Small intestine (tissue), 7 donors: ENCODE measurements around the gene TBCC. TPM values are rescaled to one million over a fixed set of nuclear protein-coding genes. Genes with fewer than 3 reads are reported as not detected.
A peak's percentile ranks its signal among the peaks of the same experiment; 100 is the strongest.

Experiments used
- DNase-seq, 2 donors: peaks; one replicate each; pipeline versions ENCODE4 v3.0.0 to v3.0.0-alpha.2; 2013
- FAIRE-seq: peaks from 2 replicates; lab custom pipeline; 2012; peaks lifted over from hg19 to GRCh38; lab: Jason Lieb, UNC
- H3K27ac ChIP-seq, 3 donors: one replicate each; pipeline ENCODE4 v1.5.1; 2013; ENCODE audit warnings: low read length in 2 of 3, mild to moderate bottlenecking in 2 of 3, control low read depth in 1 of 3, inconsistent platforms in 1 of 3, low read depth in 1 of 3, moderate library complexity in 1 of 3
- H3K27me3 ChIP-seq, 3 donors: one replicate each; pipeline ENCODE4 v1.6.1; 2013; ENCODE audit warnings: low read length in 3 of 3, inconsistent platforms in 1 of 3; ENCODE audit not compliant: control insufficient read depth in 3 of 3, insufficient read depth in 3 of 3
- H3K36me3 ChIP-seq, 3 donors: one replicate each; pipeline ENCODE4 v1.6.1; 2013; ENCODE audit warnings: low read length in 3 of 3, inconsistent platforms in 1 of 3, low read depth in 1 of 3, mild to moderate bottlenecking in 1 of 3, moderate library complexity in 1 of 3; ENCODE audit not compliant: control insufficient read depth in 3 of 3, insufficient read depth in 2 of 3
- H3K4me1 ChIP-seq, 3 donors: one replicate each; pipeline ENCODE4 v1.6.1; 2013; ENCODE audit warnings: low read length in 2 of 3, inconsistent platforms in 1 of 3, low read depth in 1 of 3, mild to moderate bottlenecking in 1 of 3, moderate library complexity in 1 of 3; ENCODE audit not compliant: control insufficient read depth in 3 of 3, insufficient read depth in 2 of 3
- H3K4me3 ChIP-seq, 3 donors: one replicate each; pipeline ENCODE4 v1.5.1; 2013; ENCODE audit warnings: low read length in 3 of 3, control low read depth in 1 of 3, inconsistent platforms in 1 of 3, low read depth in 1 of 3, mild to moderate bottlenecking in 1 of 3, moderate library complexity in 1 of 3
- H3K9me3 ChIP-seq, 2 donors: one replicate each; pipeline ENCODE4 v1.6.1; 2013; ENCODE audit warnings: low read depth in 1 of 2, low read length in 1 of 2; ENCODE audit not compliant: control insufficient read depth in 2 of 2, insufficient read depth in 1 of 2
- WGBS, 3 donors: extraction: QIAGEN DNeasy Blood & Tissue Kit; methylation state at CpG; one replicate each; pipeline ENCODE4 v1.1.7; 2013; 5-methylcytosine and 5-hydroxymethylcytosine counted together
- polyA plus RNA-seq, 4 donors: library from polyadenylated mRNA; stranded (reverse) in 3 of 4; unstranded in 1 of 4; fragments of 200-250 nt in 3 of 4; fragments of 120-200 nt in 1 of 4; gene quantifications; one replicate each; pipeline versions ENCODE4 v1.2.1 to v1.2.3, GENCODE V29; 2013
- donor health status: healthy with polysubstance abuse.
- donor health status: control.
- donor health status: control.
- donor health status: Bipolar disorder and iron deficiency.
- donor health status: healthy.

Gene TBCC
- polyA plus RNA-seq, 4 donors: 23.8 to 30.0 (median 26.9) TPM

GRCh38 chr6:42766163-42766670, 20.3 kb upstream of the TBCC start:
- Histone ChIP-seq H3K4me1 (peaks cover 0 to 10% (median 2%) of the 10 kb centered on the region in 3 donors), H3K36me3 (peaks cover 0 to 8% (median 0%) of the 10 kb centered on the region in 3 donors), H3K9me3 (no peaks in the 10 kb centered on the region), H3K4me3 (no peak overlapping the region), H3K27me3 (no peaks in the 10 kb centered on the region), H3K27ac (no peak overlapping the region)
- FAIRE-seq: no peak
- 92 to 96% (median 93%) methylated on average over 5 of the region's 5 CpGs for WGBS, 3 donors
- DNase-seq: no peak

GRCh38 chr6:42764911-42765648, 19.2 kb upstream of the TBCC start:
- peaks cover 0 to 4% (median 2%) of the 10 kb centered on the region in 3 donors for H3K4me1 ChIP-seq
- no peaks in the 10 kb centered on the region for H3K27me3 ChIP-seq
- H3K4me3 ChIP-seq: no peak overlapping the region
- H3K27ac ChIP-seq: no peak overlapping the region
- no peaks in the 10 kb centered on the region for H3K9me3 ChIP-seq
- peaks cover 0 to 8% (median 0%) of the 10 kb centered on the region in 3 donors for H3K36me3 ChIP-seq
- DNase-seq (no peak), FAIRE-seq (no peak)
- 85 to 90% (median 89%) methylated on average over 9 of the region's 9 CpGs for WGBS, 3 donors

GRCh38 chr6:42762950-42763349, 17.0 kb upstream of the TBCC start:
- Histone ChIP-seq H3K4me3 (no peak overlapping the region), H3K27me3 (no peaks in the 10 kb centered on the region), H3K9me3 (no peaks in the 10 kb centered on the region), H3K36me3 (peaks cover 0 to 8% (median 0%) of the 10 kb centered on the region in 3 donors), H3K27ac (peak overlapping the region in 1 of 3 donors; percentile 47), H3K4me1 (peaks cover 0 to 4% (median 2%) of the 10 kb centered on the region in 3 donors)
- FAIRE-seq (no peak), DNase-seq (peak; percentile 45 to 69)
- 26 to 65% (median 39%) methylated on average over 3 of the region's 3 CpGs for WGBS, 3 donors

GRCh38 chr6:42762426-42762859, 16.5 kb upstream of the TBCC start:
- WGBS, 3 donors: 52 to 84% (median 68%) methylated on average over 3 of the region's 3 CpGs
- peaks cover 0 to 4% (median 2%) of the 10 kb centered on the region in 3 donors for H3K4me1 ChIP-seq
- no peaks in the 10 kb centered on the region for H3K9me3 ChIP-seq
- FAIRE-seq (no peak), DNase-seq (peak; percentile 74 to 84)
- H3K4me3 ChIP-seq: no peak overlapping the region
- no peaks in the 10 kb centered on the region for H3K27me3 ChIP-seq
- H3K36me3 ChIP-seq: peaks cover 0 to 6% (median 0%) of the 10 kb centered on the region in 3 donors
- H3K27ac ChIP-seq: peak overlapping the region in 2 of 3 donors; percentile 47 to 58

GRCh38 chr6:42761287-42762067, 15.6 kb upstream of the TBCC start:
- DNase-seq: no peak
- H3K4me1 ChIP-seq: peaks cover 0 to 4% (median 2%) of the 10 kb centered on the region in 3 donors
- no peak overlapping the region for H3K4me3 ChIP-seq
- WGBS, 3 donors: 87 to 90% (median 89%) methylated on average over 8 of the region's 8 CpGs
- H3K27ac ChIP-seq: no peak overlapping the region
- no peaks in the 10 kb centered on the region for H3K9me3 ChIP-seq
- no peaks in the 10 kb centered on the region for H3K27me3 ChIP-seq
- peaks cover 0 to 6% (median 0%) of the 10 kb centered on the region in 3 donors for H3K36me3 ChIP-seq
- no peak for FAIRE-seq

GRCh38 chr6:42758756-42759430, 13.0 kb upstream of the TBCC start:
- H3K4me3 ChIP-seq: no peak overlapping the region
- H3K4me1 ChIP-seq: peaks cover 0 to 4% (median 2%) of the 10 kb centered on the region in 3 donors
- no peaks in the 10 kb centered on the region for H3K9me3 ChIP-seq
- no peak overlapping the region for H3K27ac ChIP-seq
- 92 to 98% (median 96%) methylated on average over 3 of the region's 3 CpGs for WGBS, 3 donors
- FAIRE-seq: no peak
- DNase-seq: no peak
- H3K36me3 ChIP-seq: peaks cover 0 to 6% (median 0%) of the 10 kb centered on the region in 3 donors
- H3K27me3 ChIP-seq: no peaks in the 10 kb centered on the region

GRCh38 chr6:42756722-42757121, 10.8 kb upstream of the TBCC start:
- Histone ChIP-seq H3K4me1 (no peaks in the 10 kb centered on the region), H3K36me3 (peaks cover 0 to 6% (median 0%) of the 10 kb centered on the region in 3 donors), H3K9me3 (no peaks in the 10 kb centered on the region), H3K27me3 (no peaks in the 10 kb centered on the region), H3K4me3 (no peak overlapping the region), H3K27ac (no peak overlapping the region)
- DNase-seq: no peak
- WGBS, 3 donors: 93 to 98% (median 98%) methylated on average over 7 of the region's 7 CpGs
- FAIRE-seq: no peak

- no peak overlapping the region for H3K27ac ChIP-seq
- no peaks in the 10 kb centered on the region for H3K9me3 ChIP-seq
- no peaks in the 10 kb centered on the region for H3K4me1 ChIP-seq
- no peak for FAIRE-seq
- H3K4me3 ChIP-seq: no peak overlapping the region
- H3K27me3 ChIP-seq: no peaks in the 10 kb centered on the region
- 93 to 96% (median 95%) methylated on average over 5 of the region's 5 CpGs for WGBS, 3 donors
- no peak for DNase-seq
- peaks cover 0 to 4% (median 0%) of the 10 kb centered on the region in 3 donors for H3K36me3 ChIP-seq
Observed at GRCh38 chr6:42754759-42755158, 8.9 kb upstream of the TBCC start.
